MM.1S (cell line): ENCODE results near the gene CCR1.

ENCODE experiments used
- DNase-seq: peaks from one replicate; pipeline ENCODE4 v3.0.0-alpha.2; 2015
- H2AFZ ChIP-seq: fragments of 300-600 bp; sonication (generic); 2 replicates; pipeline ENCODE4 v1.6.0; 2016; ENCODE audit warnings: antibody characterized with exemption, low read length
- H3F3A ChIP-seq: fragments of 300-600 bp; sonication (generic); 2 replicates; pipeline ENCODE4 v1.6.1; 2016; ENCODE audit warnings: mild to moderate bottlenecking, antibody characterized with exemption, low read length, moderate library complexity, mixed read lengths; ENCODE audit not compliant: insufficient read depth
- H3K27ac ChIP-seq: fragments of 300-600 bp; sonication (generic); 2 replicates; pipeline ENCODE4 v1.5.1; 2016; ENCODE audit warnings: mild to moderate bottlenecking, low read length
- H3K27me3 ChIP-seq: fragments of 300-600 bp; sonication (generic); replicated peaks from 2 replicates; pipeline ENCODE4 v1.6.0; 2016; ENCODE audit warnings: low read length; ENCODE audit not compliant: insufficient read depth
- H3K36me3 ChIP-seq: fragments of 300-600 bp; sonication (generic); replicated peaks from 2 replicates; pipeline ENCODE4 v1.6.1; 2016; ENCODE audit warnings: mild to moderate bottlenecking, low read length, mixed read lengths; ENCODE audit not compliant: insufficient read depth
- H3K4me1 ChIP-seq: fragments of 300-600 bp; sonication (generic); 2 replicates; pipeline ENCODE4 v1.6.1; 2016; ENCODE audit warnings: low read length, mixed read lengths
- H3K4me2 ChIP-seq: fragments of 300-600 bp; sonication (generic); 2 replicates; pipeline ENCODE4 v1.6.0; 2016; ENCODE audit warnings: low read depth, low read length
- H3K4me3 ChIP-seq: fragments of 300-600 bp; sonication (generic); 2 replicates; pipeline ENCODE4 v1.5.1; 2016; ENCODE audit warnings: low read length, mixed read lengths
- H3K79me2 ChIP-seq: fragments of 300-600 bp; sonication (generic); 2 replicates; pipeline ENCODE4 v1.6.1; 2016; ENCODE audit warnings: mixed run types, low read length, mixed read lengths
- H3K9ac ChIP-seq: fragments of 300-600 bp; sonication (generic); 2 replicates; pipeline ENCODE4 v1.6.1; 2016; ENCODE audit warnings: low read length, mixed read lengths
- H3K9me2 ChIP-seq: fragments of 300-600 bp; sonication (generic); replicated peaks from 2 replicates; pipeline ENCODE4 v1.6.1; 2016; ENCODE audit warnings: mild to moderate bottlenecking, low read length, mixed read lengths; ENCODE audit not compliant: insufficient read depth
- H3K9me3 ChIP-seq: fragments of 300-600 bp; sonication (generic); replicated peaks from 2 replicates; pipeline ENCODE4 v1.6.1; 2016; ENCODE audit warnings: mild to moderate bottlenecking, low read length, mixed read lengths; ENCODE audit not compliant: insufficient read depth
- H4K20me1 ChIP-seq: fragments of 300-600 bp; sonication (generic); 2 replicates; pipeline ENCODE4 v1.6.1; 2016; ENCODE audit warnings: mild to moderate bottlenecking, low read length, moderate library complexity, mixed read lengths; ENCODE audit not compliant: insufficient read depth
- CTCF ChIP-seq: fragments of 300-600 bp; sonication (generic); IDR thresholded peaks from 2 replicates; pipeline ENCODE4 v1.5.1; 2016; ENCODE audit warnings: antibody characterized with exemption, low read length, mixed read lengths
- EZH2 ChIP-seq: fragments of 300-600 bp; sonication (generic); optimal IDR thresholded peaks from 2 replicates; pipeline ENCODE3; 2017; ENCODE audit warnings: low read depth, mild to moderate bottlenecking, antibody characterized with exemption, low read length, mixed read lengths
- EZH2phosphoT487 ChIP-seq: fragments of 300-600 bp; sonication (generic); IDR thresholded peaks from 2 replicates; pipeline ENCODE4 v1.6.1; 2018; ENCODE audit warnings: antibody characterized with exemption, low read length

CCR1 gene

DNA sequence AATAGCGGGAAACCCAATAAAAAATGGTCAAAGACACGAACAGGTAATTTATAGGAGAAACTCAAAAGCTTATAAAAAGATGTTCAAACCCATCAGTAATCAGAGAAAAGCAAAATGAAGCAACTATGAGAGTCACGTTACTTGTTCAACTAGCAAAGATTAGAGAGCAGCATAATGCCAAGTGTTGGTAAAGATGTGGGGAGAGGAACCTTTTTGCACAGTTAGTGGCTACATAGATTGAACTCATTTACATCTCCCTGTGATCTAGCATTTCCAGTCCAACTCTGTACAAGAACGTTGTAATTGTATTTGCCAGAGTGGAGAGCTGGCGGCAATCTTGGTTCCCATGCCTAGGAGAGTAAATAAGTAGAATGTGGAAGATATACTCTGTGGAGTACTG is 15.2 kb downstream of the CCR1 start:
- Histone ChIP-seq H3K79me2 (no peaks in the 10 kb centered on the region), H4K20me1 (no peaks in the 10 kb centered on the region), H3F3A (peaks cover 4% of the 10 kb centered on the region), H3K4me1 (peaks cover 30% of the 10 kb centered on the region), H2AFZ (no peak overlapping the region), H3K9me3 (no peaks in the 10 kb centered on the region), H3K27ac (no peak overlapping the region), H3K27me3 (no peaks in the 10 kb centered on the region), H3K4me2 (no peak overlapping the region), H3K9ac (no peak overlapping the region), H3K36me3 (no peaks in the 10 kb centered on the region), H3K9me2 (no peaks in the 10 kb centered on the region), H3K4me3 (no peak overlapping the region)
- DNase-seq = no peak
- no peak for TF ChIP-seq CTCF
- no peak for TF ChIP-seq EZH2phosphoT487
- no peak for TF ChIP-seq EZH2

DNA sequence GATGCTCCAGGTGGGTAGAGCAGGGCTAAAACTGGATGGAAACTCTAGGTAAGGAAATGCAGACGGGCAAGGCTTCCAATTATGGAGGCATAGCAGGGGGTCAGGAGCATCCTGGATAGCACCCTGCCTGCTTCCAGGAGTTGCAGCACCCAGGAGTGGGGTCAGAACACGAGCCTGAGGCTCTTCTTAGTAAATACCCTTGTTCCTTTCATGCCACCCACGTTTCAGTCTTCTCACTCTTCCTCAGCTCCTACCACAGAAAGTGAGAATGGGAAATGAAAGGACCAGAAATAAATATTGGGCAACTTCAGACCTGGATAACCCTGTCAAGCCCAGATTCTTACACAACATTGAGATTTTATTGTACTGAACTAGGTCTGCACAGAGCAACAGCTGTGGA is 16.4 kb downstream of the CCR1 start:
- no peak overlapping the region for H3K27ac ChIP-seq
- H3K9me2 ChIP-seq = no peaks in the 10 kb centered on the region
- H3K4me1 ChIP-seq = peaks cover 41% of the 10 kb centered on the region
- H4K20me1 ChIP-seq = no peaks in the 10 kb centered on the region
- H2AFZ ChIP-seq = no peak overlapping the region
- no peak overlapping the region for H3K4me3 ChIP-seq
- no peaks in the 10 kb centered on the region for H3K27me3 ChIP-seq
- TF ChIP-seq EZH2 = no peak
- no peak for TF ChIP-seq EZH2phosphoT487
- no peak for TF ChIP-seq CTCF
- H3F3A ChIP-seq = peaks cover 16% of the 10 kb centered on the region
- peak overlapping the region; percentile 53 for H3K4me2 ChIP-seq
- no peak overlapping the region for H3K9ac ChIP-seq
- H3K36me3 ChIP-seq = no peaks in the 10 kb centered on the region
- no peaks in the 10 kb centered on the region for H3K79me2 ChIP-seq
- DNase-seq = no peak
- H3K9me3 ChIP-seq = no peaks in the 10 kb centered on the region

GRCh38 chr3:46188708-46189107 is 19.4 kb downstream of the CCR1 start:
- H4K20me1 ChIP-seq = no peaks in the 10 kb centered on the region
- DNase-seq = no peak
- no peaks in the 10 kb centered on the region for H3K27me3 ChIP-seq
- peak overlapping the region; percentile 59; the same call in 1 of the 2 replicates for H3K27ac ChIP-seq
- no peaks in the 10 kb centered on the region for H3K79me2 ChIP-seq
- no peak overlapping the region for H3K4me2 ChIP-seq
- H3K36me3 ChIP-seq = no peaks in the 10 kb centered on the region
- H3K4me3 ChIP-seq = no peak overlapping the region
- H3K4me1 ChIP-seq = peaks cover 47% of the 10 kb centered on the region
- H3K9me3 ChIP-seq = no peaks in the 10 kb centered on the region
- no peak overlapping the region for H3K9ac ChIP-seq
- no peak overlapping the region for H2AFZ ChIP-seq
- no peaks in the 10 kb centered on the region for H3K9me2 ChIP-seq
- TF ChIP-seq CTCF (no peak), EZH2 (no peak), EZH2phosphoT487 (no peak)
- H3F3A ChIP-seq = peaks cover 21% of the 10 kb centered on the region
